Measurements from ENCODE around the gene TAF10.

Gene TAF10

GRCh38 chr11:6655790-6656583, 44.0 kb upstream of the TAF10 start, which contains the start of gene DCHS1:
TSS of gene DCHS1 (minus strand) at chr11:6655809. CDS start at chr11:6641613, 14,196 bp downstream.
- no peak for DNase-seq (ENCODE audit: low read depth, low spot score)
- no peak for TF ChIP-seq CTCF (IDR thresholded peaks at IDR 0.05; ENCODE audit: low read depth, low read length)
- in situ Hi-C loops (cut with HindIII; ENCODE audit: low sequenced_read_pairs) = no loop called here
- H3K4me3 ChIP-seq (ENCODE audit: low read depth, low read length) = peak within 1 kb of the TSS; percentile 52

GRCh38 chr11:6655020-6655789, 43.2 kb upstream of the TAF10 start:
- no peak for DNase-seq (ENCODE audit: low read depth, low spot score)
- H3K4me3 ChIP-seq (ENCODE audit: low read depth, low read length) = peak overlapping the region; percentile 52
- in situ Hi-C loops (cut with HindIII; ENCODE audit: low sequenced_read_pairs) = no loop called here
- TF ChIP-seq CTCF (IDR thresholded peaks at IDR 0.05; ENCODE audit: low read depth, low read length) = no peak

- in situ Hi-C loops (cut with HindIII; ENCODE audit: low sequenced_read_pairs) = no loop called here
These were observed 42.4 kb upstream of the TAF10 start for GRCh38 chr11:6654281-6655019.

GRCh38 chr11:6653656-6654055, 41.6 kb upstream of the TAF10 start:
- in situ Hi-C loops (cut with HindIII; ENCODE audit: low sequenced_read_pairs) = no loop called here
- no peak for DNase-seq (ENCODE audit: low read depth, low spot score)
- H3K4me3 ChIP-seq (ENCODE audit: low read depth, low read length) = no peak overlapping the region
- no peak for TF ChIP-seq CTCF (IDR thresholded peaks at IDR 0.05; ENCODE audit: low read depth, low read length)

More at GRCh38 chr11:6654281-6655019, 42.4 kb upstream of the TAF10 start:
- no peak for TF ChIP-seq CTCF (IDR thresholded peaks at IDR 0.05; ENCODE audit: low read depth, low read length)
- DNase-seq (ENCODE audit: low read depth, low spot score) = no peak
- peak overlapping the region; percentile 52 for H3K4me3 ChIP-seq (ENCODE audit: low read depth, low read length)

- H3K4me3 ChIP-seq (ENCODE audit: low read depth, low read length) = no peak overlapping the region
- TF ChIP-seq CTCF (IDR thresholded peaks at IDR 0.05; ENCODE audit: low read depth, low read length) = no peak
- in situ Hi-C loops (cut with HindIII; ENCODE audit: low sequenced_read_pairs) = no loop called here
- DNase-seq (ENCODE audit: low read depth, low spot score) = no peak
These were observed 41.1 kb upstream of the TAF10 start for GRCh38 chr11:6653097-6653496.

- TF ChIP-seq CTCF (IDR thresholded peaks at IDR 0.05; ENCODE audit: low read depth, low read length) = no peak
- H3K4me3 ChIP-seq (ENCODE audit: low read depth, low read length) = no peak overlapping the region
- no peak for DNase-seq (ENCODE audit: low read depth, low spot score)
- in situ Hi-C loops (cut with HindIII; ENCODE audit: low sequenced_read_pairs) = no loop called here
These were observed 40.2 kb upstream of the TAF10 start for GRCh38 chr11:6652182-6652581.

Measured in astrocyte of the spinal cord (primary cell).